Natural killer cell (primary cell): Measurements from ENCODE around the gene FOXP1. TPM values are rescaled to one million over a fixed set of nuclear protein-coding genes. Genes with fewer than 3 reads are reported as not detected.

Source experiments
- ATAC-seq, 3 donors: fragments of 150-1000 bp in 2 of 3; fragments of 200-7000 bp in 1 of 3; cut with Tn5 transposase; 1 replicate in 1 of 3; 2 replicates in 2 of 3; pipeline ENCODE4 v1.10.0; 2021; ENCODE audit warnings: mild to moderate bottlenecking in 2 of 3, moderate library complexity in 2 of 3
- DNase-seq, 2 donors: peaks; one replicate each; pipeline versions ENCODE4 v3.0.0 to v3.0.0-alpha.2; 2013 to 2021; ENCODE audit warnings: mixed read lengths in 1 of 2
- H3K27ac ChIP-seq: one replicate; pipeline ENCODE4 v1.5.1; 2013; ENCODE audit warnings: mild to moderate bottlenecking, low read length
- H3K27me3 ChIP-seq: one replicate; pipeline ENCODE4 v1.6.1; 2013; ENCODE audit warnings: low read length; ENCODE audit not compliant: control insufficient read depth, insufficient read depth
- H3K36me3 ChIP-seq: one replicate; pipeline ENCODE4 v1.6.1; 2013; ENCODE audit warnings: low read length; ENCODE audit not compliant: control insufficient read depth, insufficient read depth
- H3K4me1 ChIP-seq: one replicate; pipeline ENCODE4 v1.6.1; 2013; ENCODE audit warnings: low read length; ENCODE audit not compliant: control insufficient read depth, insufficient read depth
- H3K4me3 ChIP-seq: one replicate; pipeline ENCODE4 v1.5.1; 2013; ENCODE audit warnings: low read length
- H3K9me3 ChIP-seq: one replicate; pipeline ENCODE4 v1.6.1; 2013; ENCODE audit warnings: low read length; ENCODE audit not compliant: control insufficient read depth, insufficient read depth
- H3K27ac Mint-ChIP-seq, 2 donors: one replicate each; pipeline ENCODE4 v1.8.0; 2022; ENCODE audit warnings: mild to moderate bottlenecking in 2 of 2, mixed read lengths in 2 of 2, moderate library complexity in 1 of 2
- H3K27me3 Mint-ChIP-seq, 2 donors: one replicate each; pipeline ENCODE4 v1.8.0; 2022; ENCODE audit warnings: low read depth in 2 of 2, mixed read lengths in 2 of 2
- H3K36me3 Mint-ChIP-seq: one replicate; pipeline ENCODE4 v1.8.0; 2022; ENCODE audit warnings: mixed read lengths
- H3K4me1 Mint-ChIP-seq, 2 donors: one replicate each; pipeline ENCODE4 v1.8.0; 2022; ENCODE audit warnings: mixed read lengths in 2 of 2
- H3K4me3 Mint-ChIP-seq: one replicate; pipeline ENCODE4 v1.8.0; 2022; ENCODE audit warnings: mild to moderate bottlenecking, moderate library complexity, mixed read lengths
- H3K9me3 Mint-ChIP-seq, 2 donors: one replicate each; pipeline ENCODE4 v1.8.0; 2022; ENCODE audit warnings: mixed read lengths in 2 of 2
- CTCF ChIP-seq: fragments of 200-600 bp; IDR thresholded peaks from one replicate; pipeline ENCODE4 v1.8.0; 2022; ENCODE audit warnings: antibody characterized with exemption
- WGBS: methylation state at CpG from one replicate; pipeline ENCODE4 v1.1.7; 2013; ENCODE audit warnings: missing lambda C conversion rate; ENCODE audit not compliant: insufficient coverage; 5-methylcytosine and 5-hydroxymethylcytosine counted together
- intact Hi-C: fragments of 100-400 bp; cut with micrococcal nuclease; formaldehyde crosslinking; loops from one replicate; pipeline ENCODE4 v1.14.2; 2022
- total RNA-seq, 4 donors: library from RNA; stranded (reverse); fragments of 120-200 nt in 1 of 4; gene quantifications; one replicate each; pipeline versions ENCODE4 v1.2.3 to v1.2.4, GENCODE V29; 2013 to 2022

The FOXP1 gene
- total RNA-seq, 3 donors from 2014 or later (not counting 1 experiment from before 2014, with no cell fraction given) = 166 to 185 (median 166) TPM

GRCh38 chr3:71465371-71466036 lies 118.0 kb downstream of the FOXP1 start:
- Histone ChIP-seq H3K36me3 (no peaks in the 10 kb centered on the region), H3K4me1 (peaks cover 5% of the 10 kb centered on the region), H3K27me3 (no peaks in the 10 kb centered on the region), H3K27ac (no peak overlapping the region), H3K4me3 (no peak overlapping the region), H3K9me3 (no peaks in the 10 kb centered on the region)
- 83% methylated on average over 13 of the region's 13 CpGs for WGBS
- DNase-seq = no peak
- no peak for TF ChIP-seq CTCF
- Mint-ChIP-seq H3K4me3 (no peak overlapping the region), H3K27ac (no peak overlapping the region), H3K9me3 (no peaks in the 10 kb centered on the region), H3K36me3 (peaks cover 7% of the 10 kb centered on the region), H3K4me1 (peaks cover 14 to 22% of the 10 kb centered on the region in 2 donors), H3K27me3 (no peaks in the 10 kb centered on the region)
- intact Hi-C loops = no loop called here
- ATAC-seq = no peak

- no peaks in the 10 kb centered on the region for H3K36me3 ChIP-seq
- peak in 1 of 3 donors; percentile 37 for ATAC-seq
- Mint-ChIP-seq H3K4me3 (no peak overlapping the region), H3K9me3 (no peaks in the 10 kb centered on the region), H3K4me1 (peaks cover 14 to 22% of the 10 kb centered on the region in 2 donors), H3K27me3 (no peaks in the 10 kb centered on the region), H3K36me3 (peaks cover 7% of the 10 kb centered on the region), H3K27ac (no peak overlapping the region)
- H3K27ac ChIP-seq = no peak overlapping the region
- DNase-seq = no peak
- H3K9me3 ChIP-seq = no peaks in the 10 kb centered on the region
- no peaks in the 10 kb centered on the region for H3K27me3 ChIP-seq
- intact Hi-C loops = no loop called here
- TF ChIP-seq CTCF = no peak
- WGBS = 95% methylated on average over 2 of the region's 2 CpGs
- H3K4me1 ChIP-seq = peaks cover 5% of the 10 kb centered on the region
- no peak overlapping the region for H3K4me3 ChIP-seq
Observed at GRCh38 chr3:71464613-71465012, 118.9 kb downstream of the FOXP1 start.

DNA sequence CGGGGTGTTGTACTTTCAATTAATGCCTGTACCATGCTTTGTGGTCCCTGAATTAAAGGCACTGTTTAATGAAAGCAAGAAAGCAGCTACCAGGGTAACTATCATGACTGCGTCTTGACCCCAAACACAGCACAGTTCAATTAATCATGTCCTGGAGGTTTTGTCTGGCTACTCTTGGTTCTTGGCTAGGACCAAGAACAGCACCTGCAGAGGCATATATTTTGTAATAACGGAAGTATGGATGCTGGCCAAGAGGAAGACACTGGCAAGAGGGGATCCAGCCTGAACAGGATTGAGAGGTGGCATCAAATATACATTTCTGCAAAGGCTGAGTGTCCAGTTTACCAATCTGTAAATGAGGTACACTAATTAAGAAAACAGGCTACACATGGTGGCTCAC lies 119.9 kb downstream of the FOXP1 start:
- no peak overlapping the region for H3K4me3 Mint-ChIP-seq
- TF ChIP-seq CTCF = no peak
- no peak for ATAC-seq
- Histone ChIP-seq H3K9me3 (no peaks in the 10 kb centered on the region), H3K27ac (no peak overlapping the region), H3K4me1 (peaks cover 5% of the 10 kb centered on the region), H3K4me3 (no peak overlapping the region), H3K36me3 (no peaks in the 10 kb centered on the region), H3K27me3 (no peaks in the 10 kb centered on the region)
- DNase-seq = no peak
- H3K9me3 Mint-ChIP-seq = no peaks in the 10 kb centered on the region
- H3K27me3 Mint-ChIP-seq = no peaks in the 10 kb centered on the region
- WGBS = 89% methylated on average over 3 of the region's 3 CpGs
- H3K27ac Mint-ChIP-seq = peak overlapping the region in 1 of 2 donors; percentile 39
- peaks cover 12 to 13% of the 10 kb centered on the region in 2 donors for H3K4me1 Mint-ChIP-seq
- intact Hi-C loops = no loop called here
- peaks cover 4% of the 10 kb centered on the region for H3K36me3 Mint-ChIP-seq

DNA sequence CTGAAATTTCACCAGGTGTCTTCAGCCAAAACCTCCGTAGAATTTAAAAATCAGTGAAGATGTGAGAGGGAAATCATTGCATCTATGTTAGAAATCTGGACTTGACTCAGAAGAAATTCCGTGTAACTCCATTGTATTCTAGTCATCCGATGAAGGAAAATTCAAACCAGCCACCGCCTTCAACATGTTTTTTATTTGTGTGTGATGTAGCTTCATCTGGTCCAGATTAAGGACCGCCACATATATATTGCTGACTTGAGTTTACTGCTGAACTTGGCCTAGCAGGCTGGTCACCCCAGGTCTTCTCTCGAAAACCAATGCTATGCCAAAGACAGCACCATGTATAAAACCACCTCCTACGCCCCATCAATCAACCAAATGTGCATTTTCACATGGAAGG lies 120.9 kb downstream of the FOXP1 start:
- H3K27me3 Mint-ChIP-seq = no peaks in the 10 kb centered on the region
- H3K9me3 Mint-ChIP-seq = no peaks in the 10 kb centered on the region
- ATAC-seq (no peak), DNase-seq (no peak)
- H3K9me3 ChIP-seq = no peaks in the 10 kb centered on the region
- H3K27ac ChIP-seq = no peak overlapping the region
- no peaks in the 10 kb centered on the region for H3K36me3 Mint-ChIP-seq
- H3K36me3 ChIP-seq = no peaks in the 10 kb centered on the region
- H3K4me1 ChIP-seq = peaks cover 5% of the 10 kb centered on the region
- 98% methylated on average over 7 of the region's 7 CpGs for WGBS
- no peak overlapping the region for H3K27ac Mint-ChIP-seq
- intact Hi-C loops = no loop called here
- peaks cover 16% of the 10 kb centered on the region in 2 donors for H3K4me1 Mint-ChIP-seq
- no peak overlapping the region for H3K4me3 ChIP-seq
- no peak overlapping the region for H3K4me3 Mint-ChIP-seq
- TF ChIP-seq CTCF = no peak
- no peaks in the 10 kb centered on the region for H3K27me3 ChIP-seq
